NCI-H510A treated with DMSO at 0.1 percent for 48 hours (cell line): Measurements from ENCODE around the gene TTC24.
A peak's percentile ranks its signal among the peaks of the same experiment; 100 is the strongest.

ENCODE experiments used
- DNase-seq: peaks from one replicate; lab custom pipeline; 2025; lab: John Stamatoyannopoulos, UW

Gene TTC24

DNA sequence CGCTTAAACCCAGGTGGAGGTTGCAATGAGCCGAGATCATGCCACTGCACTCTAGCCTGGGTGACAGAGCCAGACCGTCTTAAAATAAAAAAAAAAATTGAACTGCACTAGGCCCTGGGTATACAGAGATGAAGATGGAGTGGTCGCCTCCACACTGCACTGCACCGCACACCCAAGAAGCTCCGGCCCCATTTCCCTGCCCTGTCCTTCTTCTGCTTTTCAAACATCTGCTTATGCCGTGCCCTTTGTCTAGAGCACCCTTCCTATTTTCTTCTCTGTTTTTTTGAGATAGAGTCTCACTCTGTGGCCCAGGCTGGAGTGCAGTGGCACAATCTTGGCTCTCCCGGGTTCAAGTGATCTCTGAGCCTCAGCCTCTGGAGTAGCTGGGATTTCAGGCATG, 24.6 kb upstream of the TTC24 start:
- no peak for DNase-seq

DNA sequence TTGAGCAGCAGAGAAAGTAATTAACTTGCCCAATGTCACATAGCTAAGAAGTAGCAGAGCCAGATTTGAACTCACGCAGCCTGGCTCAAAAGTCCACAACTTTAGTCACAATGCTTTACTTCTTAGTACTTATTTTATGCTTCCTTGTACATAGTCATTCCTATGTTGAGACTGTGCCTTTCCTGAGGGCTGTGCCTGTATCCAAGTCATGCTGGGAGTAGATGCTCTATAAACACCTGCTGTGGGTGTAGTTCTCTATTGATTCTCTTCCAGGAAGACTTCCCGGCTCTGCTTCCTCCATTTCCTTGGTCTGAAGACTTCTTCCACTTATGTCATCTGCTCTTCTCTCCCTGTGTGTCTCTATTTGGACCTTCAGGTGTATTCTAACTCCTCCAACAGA, 23.8 kb upstream of the TTC24 start:
- DNase-seq: no peak

DNA sequence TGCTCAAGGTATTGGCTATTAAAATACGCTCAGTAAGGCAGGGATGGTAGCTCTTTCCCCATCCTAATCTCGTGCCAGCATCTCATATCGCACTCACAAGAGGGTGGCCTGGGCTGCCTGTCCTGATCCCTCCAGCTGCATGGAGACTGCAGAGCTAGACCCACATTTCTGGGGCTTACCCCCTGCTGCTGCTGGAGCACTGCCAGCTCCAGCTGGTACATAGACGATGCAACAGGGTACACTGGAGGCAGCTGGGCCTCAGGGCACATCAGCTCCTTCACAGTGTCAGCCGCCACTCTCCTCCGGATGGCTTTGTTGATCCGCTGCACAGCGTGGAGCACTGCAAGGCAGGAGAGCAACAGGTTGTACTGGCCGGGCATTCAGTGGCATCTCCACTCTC, 23.2 kb upstream of the TTC24 start:
- peak; percentile 51 for DNase-seq

DNA sequence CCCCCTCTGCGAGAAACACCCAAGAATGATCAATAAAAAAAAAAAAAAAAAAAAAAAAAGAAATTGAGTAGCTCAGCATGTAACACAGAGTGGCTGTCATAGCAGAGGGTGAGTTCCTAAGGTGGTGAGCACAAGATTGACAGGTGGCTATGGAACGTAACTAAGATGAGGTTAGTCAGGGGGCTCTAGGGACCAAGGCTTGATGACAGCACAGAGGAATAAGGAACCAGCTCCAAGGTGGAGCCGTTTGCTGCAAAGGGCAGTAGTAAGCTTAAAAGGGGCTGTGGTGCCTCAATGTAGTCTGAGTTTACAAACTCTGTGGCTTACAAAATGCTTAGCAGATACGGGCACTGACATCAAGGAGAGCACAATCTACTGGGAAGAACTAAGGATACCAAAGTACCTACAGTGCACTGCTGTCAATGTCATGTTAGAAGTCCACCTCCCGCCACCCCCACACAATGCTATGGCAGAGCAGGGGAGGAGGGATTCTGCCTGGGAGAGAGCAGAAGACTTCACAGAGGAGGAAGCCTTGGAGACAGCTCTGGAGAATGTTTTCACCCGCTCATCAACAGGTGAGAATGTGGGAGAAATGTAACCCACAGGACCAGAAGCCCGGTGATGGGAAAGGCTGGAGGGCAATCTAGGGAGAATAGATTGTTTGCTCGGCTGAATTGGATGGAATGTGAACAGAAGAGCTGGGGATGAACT, 20.3 kb upstream of the TTC24 start:
- no peak for DNase-seq

DNA sequence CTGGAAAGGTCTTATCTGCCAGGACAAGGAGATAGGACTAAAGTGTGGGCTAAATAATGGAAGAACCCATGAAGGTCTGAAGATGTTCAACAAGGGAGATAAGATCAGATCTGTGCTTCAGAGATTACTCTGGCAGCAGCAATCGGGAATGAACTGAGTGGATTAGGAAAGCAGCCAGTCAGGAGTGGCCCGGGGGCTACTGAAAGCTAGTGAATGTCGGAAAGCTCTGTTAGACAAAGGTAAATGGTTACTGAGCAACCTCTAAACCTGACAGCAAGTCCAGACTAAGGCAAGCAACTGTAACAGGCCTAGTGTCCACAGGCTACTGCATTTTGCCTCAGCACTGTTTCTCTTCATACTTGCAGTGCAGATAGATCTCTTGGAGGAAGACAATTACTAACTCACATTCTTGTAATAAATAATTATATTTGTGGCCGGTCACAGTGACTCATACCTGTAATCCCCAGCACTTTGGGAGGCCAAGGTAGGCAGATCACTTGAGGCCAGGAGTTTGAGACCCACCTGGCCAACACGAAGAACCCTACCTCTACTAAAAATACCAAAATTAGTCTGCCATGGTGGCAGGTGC, 19.6 kb upstream of the TTC24 start:
- no peak for DNase-seq

DNA sequence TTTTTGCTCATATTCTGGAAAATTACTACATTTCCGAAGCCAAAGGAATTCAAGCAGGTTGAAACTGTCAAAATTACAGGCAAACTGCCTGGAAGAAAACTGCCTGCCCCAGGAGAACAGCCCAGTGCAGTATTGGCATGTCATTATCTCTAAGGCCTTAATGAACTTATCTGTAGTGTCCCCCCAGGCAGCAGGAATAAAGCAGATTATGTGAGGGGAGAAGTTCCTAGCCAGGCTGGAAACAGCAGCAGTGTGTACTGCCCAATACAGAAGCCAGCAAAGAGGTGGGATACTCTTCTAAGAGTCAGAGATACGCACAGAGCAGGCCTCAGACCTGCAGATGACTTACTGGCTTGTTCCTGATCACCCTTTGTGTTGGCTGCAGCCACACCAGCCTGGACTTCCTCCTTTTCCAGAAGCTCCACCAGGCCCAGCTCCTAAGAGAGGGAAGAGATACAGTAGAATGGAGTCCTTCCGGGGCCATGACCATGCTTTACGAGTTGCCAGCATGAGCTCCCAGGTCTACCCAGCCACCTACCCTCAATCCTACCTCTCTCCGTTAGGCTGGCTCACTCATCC, 18.8 kb upstream of the TTC24 start:
- no peak for DNase-seq

DNA sequence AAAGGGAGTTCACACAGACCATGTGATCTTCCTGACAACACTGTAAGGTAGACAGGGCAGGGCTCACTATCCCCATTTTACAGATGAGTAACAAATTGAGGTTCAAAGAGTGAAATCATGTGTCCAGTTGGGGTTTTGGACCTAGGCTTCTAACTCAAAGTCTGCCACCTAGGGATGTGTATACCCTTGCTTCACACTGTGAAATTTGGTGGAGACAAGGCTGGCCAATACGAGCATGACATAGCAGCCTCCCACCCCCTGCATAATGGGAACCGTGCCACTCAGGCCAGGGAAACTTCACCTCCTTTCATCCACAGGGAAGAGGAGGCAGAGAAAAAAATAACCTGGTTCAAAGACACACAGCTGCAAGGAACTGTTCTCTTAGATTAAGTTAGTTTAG, 14.0 kb upstream of the TTC24 start:
- no peak for DNase-seq

DNA sequence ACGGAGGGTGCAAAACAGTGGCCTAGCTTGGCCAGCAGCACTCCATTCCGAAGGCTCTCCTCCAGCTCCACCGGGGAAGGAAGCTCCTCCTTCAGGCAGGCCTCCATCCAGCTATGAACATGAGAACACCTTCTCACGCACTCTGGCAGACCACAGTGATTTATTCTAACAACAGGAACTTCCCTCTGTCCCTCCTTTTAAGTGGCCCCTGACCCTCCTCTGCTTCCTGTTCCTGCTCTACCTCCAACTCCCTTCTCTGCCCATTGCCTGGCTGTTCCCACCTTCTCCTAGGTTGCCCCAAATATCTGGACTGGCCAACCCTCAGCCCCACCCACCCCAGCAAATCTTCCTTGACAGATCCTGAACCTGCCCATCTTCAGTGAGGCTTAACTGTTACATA, 13.1 kb upstream of the TTC24 start:
- DNase-seq: no peak

DNA sequence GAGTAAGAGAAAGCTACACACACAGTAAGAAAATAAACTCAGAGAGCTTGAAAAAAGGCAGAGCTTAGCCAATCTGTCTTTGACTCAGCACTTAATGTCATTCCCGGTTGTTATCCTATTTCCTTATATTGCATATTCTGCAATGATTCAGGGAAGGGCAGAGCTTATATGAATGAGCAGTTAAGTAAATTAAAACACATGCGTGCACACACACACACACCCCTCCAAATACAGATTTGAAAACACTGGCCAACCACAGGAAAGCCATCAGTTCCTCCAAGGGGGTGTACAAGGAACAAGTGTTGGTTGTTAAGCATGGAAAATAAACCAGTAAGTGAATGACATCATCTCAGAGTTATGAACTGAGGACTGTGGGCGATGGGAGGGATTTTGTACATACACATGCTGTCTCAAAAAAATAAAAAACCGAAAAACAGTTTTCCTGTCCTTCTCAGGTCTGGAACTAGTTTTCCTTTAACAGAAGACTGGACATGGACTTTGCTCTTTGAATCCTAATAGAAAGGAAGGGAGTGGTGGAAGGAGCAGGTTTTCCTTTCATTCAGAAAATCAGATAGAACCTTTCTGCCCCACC, 8.2 kb upstream of the TTC24 start:
- no peak for DNase-seq

DNA sequence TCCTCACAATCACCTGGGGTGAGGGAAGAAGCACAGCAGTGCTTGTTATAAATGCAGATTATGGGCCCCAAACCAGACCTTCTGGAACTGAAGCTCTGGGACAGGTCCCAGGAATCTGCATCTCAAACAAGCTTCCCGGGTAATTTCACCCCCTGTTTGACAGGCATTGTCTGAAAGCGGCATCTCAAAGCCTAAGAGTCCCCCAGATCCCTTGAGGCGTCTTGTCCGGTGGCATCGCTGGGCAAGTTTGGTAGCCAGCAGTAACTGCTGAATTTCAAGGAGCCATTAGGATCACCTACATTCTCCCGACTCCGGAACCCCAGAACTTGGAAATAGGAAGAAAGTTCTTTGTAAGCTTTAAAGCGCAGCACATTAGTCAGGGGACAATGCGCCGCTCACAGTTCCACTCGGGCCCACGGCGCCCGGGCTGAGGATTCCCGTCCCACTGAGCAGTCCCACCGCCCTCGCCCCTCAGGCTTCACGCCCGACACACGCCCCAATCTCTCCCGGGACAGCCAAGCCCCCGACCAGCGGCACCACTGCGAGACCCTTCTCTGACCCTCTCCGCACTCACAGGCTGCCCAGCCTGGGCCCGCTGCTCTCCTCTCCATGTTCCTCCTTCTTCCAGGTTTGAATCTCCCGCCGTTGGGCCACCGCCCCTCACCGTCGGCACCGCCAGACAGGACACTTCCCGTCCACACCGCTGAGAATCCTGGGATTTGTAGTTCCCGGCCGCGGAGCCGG, 7.4 kb upstream of the TTC24 start, which contains the start of gene IQGAP3:
IQGAP3 (minus strand) TSS at position 647 of the 744 bp plus-strand sequence; CDS start at position 611, 36 bp downstream.
- DNase-seq: peak; percentile 82

DNA sequence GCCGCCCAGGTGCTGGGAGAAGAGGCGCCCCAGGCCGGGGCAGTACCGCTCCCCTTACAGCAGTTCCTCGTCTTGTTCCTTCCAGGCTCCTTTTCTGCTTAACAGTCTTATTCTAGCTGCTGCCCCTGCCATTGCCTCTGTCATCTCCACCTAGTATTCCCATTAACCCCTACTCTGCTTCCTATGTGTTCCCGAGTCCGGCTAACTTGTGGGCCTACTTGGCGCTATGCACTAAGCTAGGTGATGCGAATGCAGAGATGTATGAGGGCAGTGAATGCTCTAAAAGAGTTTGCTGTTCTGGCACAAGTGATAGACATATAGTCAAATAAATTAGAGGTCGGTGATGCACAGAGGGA, 6.9 kb upstream of the TTC24 start:
- DNase-seq: no peak

DNA sequence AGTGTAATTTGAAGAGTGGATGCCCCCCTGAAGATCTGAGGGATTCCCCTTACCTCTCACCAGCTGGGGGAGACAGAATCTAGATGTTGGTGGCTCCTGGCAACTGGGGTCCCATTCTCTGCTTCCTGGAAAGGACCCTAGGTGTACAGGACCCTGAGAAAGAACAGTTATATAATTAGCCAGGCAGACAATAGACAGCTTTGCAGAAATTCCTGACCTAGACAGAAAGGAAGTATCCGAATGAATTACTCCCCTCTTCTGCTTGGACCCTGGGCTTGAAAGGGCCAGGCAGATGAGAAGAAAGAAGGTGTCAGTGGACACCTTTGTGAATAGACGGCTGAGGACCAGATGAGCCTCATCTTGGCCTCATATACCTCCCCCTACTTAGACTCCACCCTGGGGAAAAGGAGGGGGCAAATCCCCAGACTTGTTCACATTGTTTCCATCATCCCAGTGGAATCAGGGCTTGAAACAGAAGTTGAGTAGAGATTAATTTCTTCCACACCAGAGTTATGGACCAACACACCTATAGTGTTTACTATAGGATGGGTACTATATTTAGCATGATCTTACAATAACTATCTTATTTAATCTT, 5.4 kb upstream of the TTC24 start:
- no peak for DNase-seq

DNA sequence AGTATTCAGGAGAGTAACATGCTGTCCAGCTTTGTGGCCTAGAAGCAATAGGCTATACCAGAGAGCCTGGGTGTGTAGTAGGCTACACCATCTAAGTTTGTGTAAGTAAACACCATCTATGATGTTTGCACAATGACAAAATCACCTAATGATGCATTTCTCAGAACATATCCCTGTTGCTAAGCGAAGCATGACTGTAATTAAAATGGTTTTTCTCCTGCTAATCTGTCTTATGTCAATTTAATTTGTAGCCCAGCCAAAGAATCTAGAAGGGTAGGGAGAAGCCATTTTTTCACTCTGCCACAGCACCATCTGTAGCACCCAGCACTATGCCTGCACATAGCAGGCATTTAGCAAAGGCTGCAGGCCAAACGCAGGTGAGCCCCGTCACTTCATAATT, 2.0 kb upstream of the TTC24 start:
- no peak for DNase-seq

DNA sequence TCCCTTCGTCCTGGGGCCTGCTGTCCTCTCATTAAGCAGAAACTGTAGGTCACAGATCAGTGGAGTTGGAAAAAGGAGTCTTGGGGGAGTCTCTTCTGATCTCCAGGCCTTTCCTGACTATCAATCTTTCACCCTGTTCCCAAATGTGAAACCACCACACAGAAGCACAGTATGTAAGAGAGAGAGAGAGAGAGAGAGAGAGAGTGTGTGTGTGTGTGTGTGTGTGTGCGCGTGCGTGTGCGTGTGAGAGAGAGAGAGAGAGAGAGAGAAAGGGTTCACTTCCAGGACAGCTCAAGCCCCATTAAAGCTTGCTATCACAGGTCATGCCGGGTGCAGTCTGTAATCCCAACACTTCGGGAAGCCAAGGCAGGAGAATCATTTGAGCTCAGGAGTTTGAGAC, 1.5 kb upstream of the TTC24 start:
- no peak for DNase-seq

DNA sequence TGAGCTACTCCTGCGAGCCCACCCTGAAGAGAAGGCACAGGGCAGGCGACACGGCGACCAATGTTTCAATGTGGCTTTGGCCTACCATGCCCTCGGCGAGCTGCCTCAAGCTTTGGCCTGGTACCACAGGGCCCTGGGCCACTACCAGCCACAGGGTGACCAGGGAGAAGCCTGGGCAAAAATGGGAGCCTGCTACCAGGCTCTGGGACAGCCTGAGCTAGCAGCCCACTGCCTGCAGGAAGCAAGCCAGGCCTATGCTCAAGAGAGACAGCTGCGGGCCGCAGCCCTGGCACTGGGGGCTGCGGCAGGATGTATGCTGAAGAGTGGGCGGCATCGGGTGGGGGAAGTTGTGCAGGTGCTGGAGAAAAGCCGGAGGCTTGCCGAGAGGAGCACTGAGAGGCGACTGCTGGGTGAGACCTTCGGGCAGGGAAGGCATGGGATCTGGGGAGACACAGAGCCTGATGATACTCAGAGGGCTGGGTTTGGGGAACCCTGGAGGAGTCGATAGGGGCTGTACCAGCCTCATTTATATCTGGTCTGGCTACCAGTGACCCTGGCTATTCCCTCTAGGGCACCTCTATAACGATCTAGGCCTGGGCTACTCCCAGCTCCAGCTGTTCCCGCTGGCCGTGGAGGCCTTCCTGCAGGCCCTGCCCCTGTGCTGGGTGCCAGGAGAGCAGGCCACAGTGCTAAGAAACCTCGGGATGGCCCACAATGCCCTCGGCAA, 2.3 kb downstream of the TTC24 start:
- DNase-seq: no peak

DNA sequence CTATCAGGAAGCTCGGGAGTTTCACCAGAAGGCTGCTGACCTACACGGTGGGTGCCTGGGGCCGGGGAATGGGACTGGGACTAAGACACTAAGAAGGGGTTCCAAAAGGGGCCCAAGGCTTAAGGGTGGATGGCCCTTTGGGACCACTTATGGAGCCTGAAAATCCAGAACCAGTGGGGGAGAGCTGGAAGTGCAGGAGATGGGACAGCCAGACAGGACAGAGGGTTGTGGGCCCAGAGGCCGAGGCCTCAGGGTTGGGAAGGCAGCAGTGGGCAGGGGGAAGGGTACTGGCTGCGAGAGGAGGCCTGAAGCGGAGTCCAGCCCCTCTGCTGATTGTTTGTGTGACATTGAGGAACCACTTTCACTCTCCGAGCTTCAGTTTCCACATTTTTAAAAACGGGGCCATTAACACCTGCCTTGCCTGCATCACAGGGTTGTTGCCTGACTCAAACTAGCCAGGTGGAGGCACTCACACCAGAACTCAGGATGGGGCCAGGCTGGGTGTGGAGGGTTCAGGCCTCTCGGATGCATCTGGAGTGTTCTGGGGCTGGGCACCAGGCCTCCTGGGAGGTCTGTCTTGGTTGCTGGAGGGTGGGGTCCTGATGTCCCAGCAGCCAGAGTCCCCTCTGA, 3.0 kb downstream of the TTC24 start:
- DNase-seq: no peak

DNA sequence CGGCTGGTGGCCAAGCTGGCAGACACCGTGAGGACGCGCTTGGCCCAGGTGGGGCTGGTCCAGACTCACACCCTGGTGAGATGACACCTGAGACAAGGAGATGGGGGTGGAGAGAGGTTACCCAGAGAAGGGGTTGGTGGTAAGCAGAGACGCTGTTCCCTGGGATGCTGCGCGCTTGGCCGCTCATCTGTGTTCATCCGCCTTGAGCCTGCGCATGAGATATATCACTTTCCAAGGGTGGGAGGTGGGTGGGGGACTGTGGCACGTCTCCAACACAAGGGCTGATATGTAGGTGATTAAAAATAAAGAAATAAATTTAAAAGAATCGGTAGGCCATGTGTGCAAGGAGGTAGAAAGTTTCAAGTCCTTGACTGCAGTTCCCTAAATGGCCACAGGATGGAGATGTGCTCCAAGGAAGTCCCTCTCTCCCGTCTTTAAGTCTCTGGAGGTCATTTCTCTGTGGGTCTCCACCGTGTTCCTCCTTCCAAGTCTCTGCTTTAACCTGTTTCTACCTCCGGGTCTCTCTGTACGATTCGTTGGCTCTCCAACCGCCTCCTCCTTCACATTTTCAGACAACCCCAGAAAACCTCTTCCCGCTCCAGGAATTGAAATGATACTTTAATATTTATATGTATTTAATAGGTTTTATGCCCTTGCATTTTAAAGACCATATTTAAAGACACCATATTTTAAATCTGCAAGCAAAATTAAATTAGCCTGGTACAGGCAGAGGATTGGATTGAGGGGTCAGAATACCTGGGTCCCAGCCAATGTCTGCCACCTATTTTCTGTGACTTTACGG, 4.5 kb downstream of the TTC24 start:
- DNase-seq: peak; percentile 87

DNA sequence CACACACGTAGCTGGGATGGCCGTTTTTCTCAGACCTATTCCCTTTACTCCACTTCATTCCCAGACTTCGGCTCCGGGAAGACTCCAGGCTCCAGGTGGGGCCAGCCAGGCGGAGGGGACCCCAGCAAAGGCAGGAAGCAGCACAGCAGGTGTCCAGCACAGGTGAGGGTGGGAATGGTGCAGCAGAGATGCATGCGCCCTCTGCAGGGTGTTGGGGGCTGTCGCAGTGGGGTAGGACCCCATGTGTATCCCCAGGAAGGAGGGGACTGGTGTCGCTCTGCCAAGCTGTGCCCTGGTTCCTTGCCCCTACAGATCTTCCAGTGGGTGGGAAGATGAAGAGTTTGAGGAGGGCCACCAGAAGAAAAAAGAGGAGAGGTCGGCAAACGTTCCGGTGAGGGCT, 5.3 kb downstream of the TTC24 start:
- DNase-seq: peak; percentile 55

DNA sequence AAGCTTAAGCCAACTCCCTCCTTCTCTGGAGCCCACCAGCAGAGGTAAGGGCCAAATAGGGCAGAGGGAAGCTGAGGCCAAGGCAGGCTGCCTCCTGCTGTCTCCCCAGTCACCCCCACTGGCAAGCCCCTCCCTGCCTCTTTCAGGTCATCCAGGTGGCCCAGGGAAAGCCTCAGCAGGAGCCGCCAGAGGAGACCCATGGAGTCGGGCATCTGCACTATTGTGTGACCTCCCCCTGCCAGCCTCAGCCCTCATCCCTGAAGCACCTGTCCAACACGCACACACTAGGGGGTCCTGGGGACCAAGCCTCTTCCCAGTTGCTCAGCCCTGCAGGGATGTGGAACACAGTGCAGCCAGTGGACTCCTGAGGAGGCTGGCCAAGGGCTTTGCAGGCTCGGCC, 6.8 kb downstream of the TTC24 start:
- DNase-seq: no peak

DNA sequence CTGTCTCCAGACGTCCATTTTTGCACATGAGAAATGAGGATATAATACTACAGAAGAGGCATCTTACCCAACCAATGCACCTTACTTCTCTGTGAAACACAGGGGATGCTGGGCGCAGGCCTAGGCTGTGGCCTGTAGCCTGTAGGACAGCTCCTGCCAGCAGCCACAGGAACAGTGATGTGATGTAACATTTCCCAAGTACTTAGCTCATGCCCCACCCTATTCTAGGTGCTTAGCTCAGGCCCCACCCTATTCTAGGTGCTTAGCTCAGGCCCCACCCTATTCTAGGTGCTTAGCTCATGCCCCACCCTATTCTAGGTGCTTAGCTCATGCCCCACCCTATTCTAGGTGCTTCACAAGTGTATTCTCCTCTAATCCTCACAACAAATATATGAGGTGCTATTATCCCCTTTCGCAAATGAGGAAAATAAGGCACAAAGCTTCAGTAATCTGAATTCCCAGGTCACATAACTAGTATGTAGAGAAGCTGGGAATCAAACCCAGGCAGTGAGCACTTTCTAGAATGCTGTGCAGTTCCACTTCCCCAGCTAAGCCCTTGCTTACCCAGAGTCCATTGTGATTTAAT, 7.5 kb downstream of the TTC24 start:
- no peak for DNase-seq
